ENCODE measurements around the gene CDS2. TPM values are rescaled to one million over a fixed set of nuclear protein-coding genes. Genes with fewer than 3 reads are reported as not detected.

Gene CDS2
- total and polyA plus RNA-seq, 2 of the 13 experiments (the other 11 are each of a cell fraction or from before 2014, with no cell fraction given) = 81.3 to 153 TPM

- Histone ChIP-seq H3K27me3 (ENCODE audit: control insufficient read depth in 1 of 2, insufficient read depth in 2 of 2, low read length in 2 of 2) (no peaks in the 10 kb centered on the region), H3K27ac (ENCODE audit: extremely low read length, insufficient read depth, low read length) (no peak overlapping the region), H3K36me3 (replicated peaks in 1 of 2; ENCODE audit: control insufficient read depth in 1 of 2, insufficient read depth in 2 of 2, low read length in 2 of 2) (no peaks in the 10 kb centered on the region; a peak in 1 of 5 replicates), H3K79me2 (ENCODE audit: insufficient read depth, low read length) (no peaks in the 10 kb centered on the region), H3K9me3 (ENCODE audit: low read length) (no peaks in the 10 kb centered on the region), H2AFZ (ENCODE audit: low read length) (no peak overlapping the region), H3K4me1 (ENCODE audit: insufficient read depth, low read length) (peaks cover 22% of the 10 kb centered on the region), H3K9ac (ENCODE audit: insufficient read depth, low read depth, low read length) (no peak overlapping the region), H3K4me2 (ENCODE audit: low read depth, low read length) (no peak overlapping the region), H4K20me1 (ENCODE audit: insufficient read depth, low read length) (no peaks in the 10 kb centered on the region), H3K4me3 (replicated peaks in 1 of 3; ENCODE audit: insufficient read depth in 1 of 3, low read depth in 2 of 3, low read length in 3 of 3) (no peak overlapping the region)
- WGBS (ENCODE audit: low lambda C conversion rate) = 91% methylated on average over 4 of the region's 4 CpGs
- FAIRE-seq (no peak), ATAC-seq (no peak), DNase-seq (ENCODE audit: low spot score) (no peak)
- ChIA-PET POLR2A (no interaction called here), CTCF (ENCODE audit: low intra/inter-chr PET ratio, low total read pairs) (interaction anchor here (4.8 kb wide), 1 partner anchor 15 kb away, joined by 66 read pairs; no protein-coding TSS in a partner anchor)
- in situ Hi-C loops (cut with HindIII; ENCODE audit: extremely low pct_ligation_motif_present, low pct_unique_long_range_greater_than_20kb) (no loop called here), intact Hi-C loops (cut with micrococcal nuclease; ENCODE audit: unreplicated experiment) (no loop called here)
- BruUV-seq (replicated peaks) = no TSS peak
- TF ChIP-seq TFDP2 (CRISPR knock-in tag; IDR thresholded peaks at IDR 0.05) = no peak
- no peak for TF ChIP-seq SOX13 (IDR thresholded peaks at IDR 0.05)
- no peak for TF ChIP-seq SOX13 (CRISPR knock-in tag; conservative IDR thresholded peaks at IDR 0.05 in 1 of 2, IDR thresholded peaks at IDR 0.05 in 1 of 2)
- TF ChIP-seq ZNF691 (CRISPR knock-in tag; IDR thresholded peaks at IDR 0.05; ENCODE audit: borderline replicate concordance, low read depth) = no peak
These were observed 94.2 kb downstream of the CDS2 start for GRCh38 chr20:5221061-5221430.

- H4K20me1 ChIP-seq (ENCODE audit: insufficient read depth, low read length) = no peaks in the 10 kb centered on the region
- no peak overlapping the region for H3K4me2 ChIP-seq (ENCODE audit: low read depth, low read length)
- in situ Hi-C loops (cut with HindIII; ENCODE audit: extremely low pct_ligation_motif_present, low pct_unique_long_range_greater_than_20kb) = no loop called here
- no TSS peak for BruUV-seq (replicated peaks)
- ChIA-PET CTCF (ENCODE audit: low intra/inter-chr PET ratio, low total read pairs) (interaction anchor here (1.4 to 4.8 kb wide), 3 partner anchors 17 to 30 kb away, joined by 5 to 66 read pairs (median 6); no protein-coding TSS in a partner anchor), POLR2A (interaction anchor here (1.0 to 1.5 kb wide), 2 partner anchors 11 to 103 kb away, joined by 3 to 8 read pairs; partner anchors contain the start of gene PCNA)
- WGBS (ENCODE audit: low lambda C conversion rate) = 37% methylated on average over 11 of the region's 11 CpGs
- H3K4me1 ChIP-seq (ENCODE audit: insufficient read depth, low read length) = peaks cover 17% of the 10 kb centered on the region
- no peaks in the 10 kb centered on the region for H3K27me3 ChIP-seq (ENCODE audit: control insufficient read depth in 1 of 2, insufficient read depth in 2 of 2, low read length in 2 of 2)
- FAIRE-seq (peak; percentile 85), ATAC-seq (peak; percentile 75), DNase-seq (ENCODE audit: low spot score) (peak; percentile 67)
- no peak overlapping the region for H2AFZ ChIP-seq (ENCODE audit: low read length)
- no peaks in the 10 kb centered on the region for H3K79me2 ChIP-seq (ENCODE audit: insufficient read depth, low read length)
- H3K4me3 ChIP-seq (replicated peaks in 1 of 3; ENCODE audit: insufficient read depth in 1 of 3, low read depth in 2 of 3, low read length in 3 of 3) = no peak overlapping the region
- H3K9ac ChIP-seq (ENCODE audit: insufficient read depth, low read depth, low read length) = no peak overlapping the region
- H3K9me3 ChIP-seq (ENCODE audit: low read length) = no peaks in the 10 kb centered on the region
- no peak overlapping the region for H3K27ac ChIP-seq (ENCODE audit: extremely low read length, insufficient read depth, low read length)
- intact Hi-C loops (cut with micrococcal nuclease; ENCODE audit: unreplicated experiment) = loop anchor here (1.0 kb wide), 2 partner anchors 18 to 97 kb away; no protein-coding TSS in a partner anchor
- no peaks in the 10 kb centered on the region; a peak in 1 of 5 replicates for H3K36me3 ChIP-seq (replicated peaks in 1 of 2; ENCODE audit: control insufficient read depth in 1 of 2, insufficient read depth in 2 of 2, low read length in 2 of 2)
- TF ChIP-seq MYC (CRISPR knock-in tag; IDR thresholded peaks at IDR 0.05; ENCODE audit: borderline replicate concordance) (no peak), ZBTB39 (CRISPR knock-in tag; IDR thresholded peaks at IDR 0.05) (no peak), ZFP36 (IDR thresholded peaks at IDR 0.05; ENCODE audit: borderline replicate concordance, low read depth, low read length, partially characterized antibody) (peak; percentile 30), STAG1 (CRISPR knock-in tag; IDR thresholded peaks at IDR 0.05) (peak; percentile 96), KAT8 (CRISPR knock-in tag; IDR thresholded peaks at IDR 0.05) (peak; percentile 37; the same call in 1 of the 2 replicates), BRF2 (CRISPR knock-in tag; IDR thresholded peaks at IDR 0.05) (no peak), SP5 (CRISPR knock-in tag; IDR thresholded peaks at IDR 0.05; ENCODE audit: borderline replicate concordance, low read depth) (no peak)
These were observed 96.3 kb downstream of the CDS2 start for GRCh38 chr20:5222919-5223634.

Data from HepG2 (cell line).